NOMO-1 treated with dmso at 0.1 percent for 144 hours (cell line): ENCODE data around the gene KATNB1.

Experiments
- DNase-seq: peaks from one replicate; lab custom pipeline; 2025; ENCODE audit not compliant: unreplicated experiment; lab: John Stamatoyannopoulos, UW

The KATNB1 gene

DNA sequence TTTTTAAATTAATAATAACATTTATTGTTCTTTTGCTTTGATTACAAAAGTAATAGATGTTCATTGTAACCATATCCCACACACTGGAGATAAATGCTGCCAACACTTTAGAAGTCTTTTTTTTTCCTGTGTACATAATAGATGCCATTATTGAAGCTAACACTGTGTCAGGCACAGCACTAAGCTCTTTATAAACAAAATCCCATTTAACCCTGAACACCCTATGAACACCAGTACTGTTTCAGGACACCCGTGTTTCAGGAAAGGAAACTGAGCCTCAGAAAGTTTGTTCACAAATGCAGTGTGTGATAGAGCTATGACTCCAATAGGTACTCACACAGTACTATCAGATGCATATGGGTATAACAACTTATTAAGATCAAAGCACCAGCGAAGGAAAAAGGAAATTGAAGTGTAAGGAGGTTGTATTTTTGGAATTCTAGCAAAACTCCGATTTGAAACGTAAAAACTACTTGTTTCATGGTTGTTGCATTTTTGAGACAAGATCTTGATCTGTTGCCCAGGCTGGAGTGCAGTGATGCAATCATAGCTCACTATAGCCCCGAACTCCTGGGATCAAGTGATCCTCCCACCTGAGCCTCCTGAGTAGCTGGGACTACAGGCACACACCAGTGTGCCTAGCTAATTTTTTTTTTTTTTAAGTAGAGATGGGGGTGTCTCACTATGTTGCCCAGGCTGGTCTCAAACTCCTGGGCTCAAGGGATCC, 68.7 kb downstream of the KATNB1 start:
- no peak for DNase-seq

DNA sequence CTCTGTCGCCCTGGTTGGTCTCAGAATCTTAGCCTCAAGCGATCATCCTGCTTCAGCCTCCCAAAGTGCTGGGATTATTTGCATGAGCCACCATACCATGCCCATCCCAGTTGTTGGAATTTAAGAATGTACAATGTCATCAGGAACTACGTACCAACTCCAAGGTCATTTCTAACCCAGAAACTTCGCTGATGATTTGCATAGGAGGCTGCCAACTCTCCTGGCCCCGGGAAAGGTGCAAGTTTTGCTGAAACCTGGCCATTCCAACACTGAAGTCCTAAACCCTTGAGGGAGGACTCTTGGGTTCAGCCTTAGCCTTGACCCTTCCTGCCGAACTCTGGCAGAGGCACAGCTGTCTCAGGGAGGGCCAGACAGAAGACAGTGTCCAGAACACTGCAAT, 69.6 kb downstream of the KATNB1 start:
- no peak for DNase-seq
